GM19099 (cell line): Measurements from ENCODE around the gene TEX19.
A peak's percentile ranks its signal among the peaks of the same experiment; 100 is the strongest.

Source experiments
- POLR2A ChIP-seq: IDR thresholded peaks from 3 replicates; pipeline ENCODE4 v1.6.1; 2011; ENCODE audit warnings: low read depth; ENCODE audit not compliant: insufficient read length; ENCODE audit errors: extremely low read depth

The TEX19 gene, protein sequence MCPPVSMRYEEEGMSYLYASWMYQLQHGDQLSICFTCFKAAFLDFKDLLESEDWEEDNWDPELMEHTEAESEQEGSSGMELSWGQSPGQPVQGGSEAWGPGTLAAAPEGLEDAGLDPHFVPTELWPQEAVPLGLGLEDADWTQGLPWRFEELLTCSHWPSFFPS

DNA sequence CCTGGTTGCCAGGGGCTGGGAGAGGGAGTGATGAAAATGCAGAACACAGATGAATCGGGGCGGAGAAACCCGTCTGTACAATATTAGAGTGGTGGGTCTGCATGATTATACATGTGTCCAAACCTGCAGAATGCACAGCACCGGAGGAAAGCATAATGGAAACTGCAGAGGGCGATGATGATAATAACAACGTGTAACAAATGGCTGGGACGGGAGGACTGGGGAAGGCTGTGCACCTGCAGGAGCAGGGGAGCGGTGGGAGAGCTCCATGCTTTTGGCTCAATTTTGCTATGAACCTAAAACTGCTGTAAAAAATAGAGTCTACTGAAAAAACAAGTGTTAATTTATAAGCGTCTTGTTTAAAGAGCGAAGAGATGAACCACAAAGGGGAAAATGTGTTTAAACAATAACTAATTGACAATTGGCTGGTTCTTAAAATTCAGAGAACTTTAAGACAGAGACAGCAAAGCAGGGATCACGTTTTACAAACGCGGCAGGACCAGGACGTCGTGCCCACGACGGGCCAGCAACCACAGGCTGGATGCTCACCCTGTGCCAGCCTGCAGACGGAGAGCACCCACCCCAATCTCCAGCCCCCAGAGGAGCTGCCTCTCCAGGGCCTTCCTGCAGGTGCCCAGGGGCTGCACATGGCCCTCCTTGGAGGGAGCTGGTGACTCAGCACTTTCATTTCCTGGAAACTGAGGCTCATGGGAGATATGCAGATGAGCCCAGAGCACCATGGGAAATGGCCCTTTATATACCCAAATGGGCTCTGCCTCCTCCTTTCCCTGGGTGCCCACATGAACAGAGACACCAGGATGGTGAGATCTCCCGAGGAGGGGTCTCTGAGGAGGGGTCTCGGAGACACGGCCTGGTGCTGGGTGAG, at the start of gene TEX19:
Gene TEX19 (plus strand): TSS at position 783 of the 886 bp plus-strand sequence. CDS start 2,904 bp downstream, outside the sequence.
- TF ChIP-seq POLR2A, result peak; percentile 25

DNA sequence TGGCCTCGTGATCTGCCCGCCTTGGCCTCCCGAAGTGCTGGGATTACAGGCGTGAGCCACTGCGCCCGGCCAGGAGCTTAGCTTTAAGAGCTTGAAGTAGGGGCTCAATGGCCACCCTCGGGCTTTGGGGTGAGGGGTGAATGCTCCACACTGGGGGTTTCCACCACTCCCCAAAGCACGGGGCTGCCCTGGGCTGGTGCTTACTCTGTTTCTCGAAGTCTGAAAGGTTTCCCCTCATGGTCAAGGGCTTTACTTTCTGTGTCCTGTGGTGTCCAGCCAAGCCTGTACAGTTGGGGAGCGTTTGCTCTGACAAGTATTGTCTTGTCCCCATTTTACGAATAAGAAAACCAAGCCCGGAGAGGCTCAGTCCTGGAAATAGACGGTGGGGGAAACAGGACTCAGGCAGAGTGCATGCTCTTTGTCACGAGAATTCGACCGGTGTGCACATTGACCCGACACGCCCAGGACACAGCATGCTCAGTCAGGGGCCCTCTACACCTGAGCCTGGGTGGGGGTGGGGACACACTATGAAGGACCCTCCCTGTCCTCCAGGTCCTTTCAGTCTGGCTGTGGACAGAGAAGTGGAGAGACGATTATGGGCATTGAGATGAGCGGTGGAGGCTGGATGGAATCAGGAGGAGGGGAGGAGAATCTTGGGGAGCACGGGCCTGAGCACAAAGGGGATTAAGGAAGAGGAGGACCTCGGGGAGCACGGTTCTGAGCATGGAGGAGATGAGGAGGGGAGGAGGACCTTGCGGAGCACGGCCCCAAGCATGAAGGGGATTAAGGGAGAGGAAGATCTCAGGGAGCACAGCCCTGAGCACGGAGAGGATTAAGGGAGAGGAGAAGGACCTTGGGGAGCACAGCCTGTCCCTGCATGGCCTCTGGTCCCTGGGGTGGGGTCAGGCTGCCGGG, 49.1 kb upstream of the TEX19 start:
- TF ChIP-seq POLR2A, result no peak

DNA sequence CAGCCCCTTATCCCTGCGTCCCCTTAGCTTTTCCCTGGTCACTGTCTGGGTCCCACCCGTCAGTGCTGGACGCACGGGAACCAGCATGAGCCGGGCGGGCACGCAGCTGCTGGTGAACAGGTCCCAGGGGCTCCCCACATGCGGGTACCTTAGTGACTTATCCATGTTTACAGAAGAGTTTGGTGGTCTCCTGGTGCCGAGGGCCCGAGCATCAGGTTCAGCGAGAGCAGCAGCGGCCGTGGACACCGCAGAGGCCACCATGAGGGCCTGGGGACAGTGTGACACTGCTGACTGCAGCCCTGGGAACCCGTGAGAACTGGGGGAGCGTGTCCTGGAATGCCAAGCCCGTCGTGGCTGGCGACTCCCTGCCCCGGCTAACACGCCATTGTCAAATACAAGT, 48.2 kb upstream of the TEX19 start:
- no peak for TF ChIP-seq POLR2A

GRCh38 chr17:82311971-82312370, 47.1 kb upstream of the TEX19 start:
- no peak for TF ChIP-seq POLR2A

DNA sequence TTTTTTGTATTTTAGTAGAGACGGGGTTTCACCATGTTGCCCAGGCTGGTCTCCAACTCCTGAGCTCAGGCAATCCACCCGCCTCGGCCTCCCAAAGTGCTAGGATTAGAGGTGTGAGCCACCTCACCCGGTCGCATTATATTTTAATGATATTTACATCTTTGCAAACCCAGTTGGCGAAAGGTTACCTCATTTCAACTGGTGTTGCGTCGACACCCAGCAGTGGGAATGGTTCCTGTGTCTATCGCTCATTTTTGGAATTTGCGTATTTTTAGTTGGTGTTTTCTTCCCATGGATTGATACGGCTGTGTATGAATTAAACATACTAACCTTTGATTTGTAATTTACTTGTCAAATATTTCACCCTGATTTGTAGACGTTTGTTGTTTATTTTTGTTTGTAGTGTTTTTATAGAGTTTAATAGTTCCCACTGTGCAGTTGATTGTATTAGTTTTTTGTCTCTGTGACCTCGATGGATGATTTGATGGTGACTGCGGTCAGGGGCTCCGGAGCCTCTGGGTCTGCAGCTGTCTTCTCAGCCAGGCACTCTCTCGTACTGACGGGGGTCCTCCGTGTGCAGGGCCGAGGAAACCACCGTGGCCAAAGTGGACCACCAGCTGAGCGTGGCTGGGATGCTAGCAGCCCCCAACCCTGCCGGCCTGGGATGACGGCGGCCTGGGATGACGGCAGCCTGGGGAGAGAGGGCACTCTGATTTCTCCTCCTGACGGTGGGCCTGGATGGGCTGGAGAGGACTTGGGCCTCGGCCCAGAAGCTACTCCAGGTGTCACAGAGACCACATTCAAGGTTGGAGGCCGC, 45.6 kb upstream of the TEX19 start:
- TF ChIP-seq POLR2A, result no peak

DNA sequence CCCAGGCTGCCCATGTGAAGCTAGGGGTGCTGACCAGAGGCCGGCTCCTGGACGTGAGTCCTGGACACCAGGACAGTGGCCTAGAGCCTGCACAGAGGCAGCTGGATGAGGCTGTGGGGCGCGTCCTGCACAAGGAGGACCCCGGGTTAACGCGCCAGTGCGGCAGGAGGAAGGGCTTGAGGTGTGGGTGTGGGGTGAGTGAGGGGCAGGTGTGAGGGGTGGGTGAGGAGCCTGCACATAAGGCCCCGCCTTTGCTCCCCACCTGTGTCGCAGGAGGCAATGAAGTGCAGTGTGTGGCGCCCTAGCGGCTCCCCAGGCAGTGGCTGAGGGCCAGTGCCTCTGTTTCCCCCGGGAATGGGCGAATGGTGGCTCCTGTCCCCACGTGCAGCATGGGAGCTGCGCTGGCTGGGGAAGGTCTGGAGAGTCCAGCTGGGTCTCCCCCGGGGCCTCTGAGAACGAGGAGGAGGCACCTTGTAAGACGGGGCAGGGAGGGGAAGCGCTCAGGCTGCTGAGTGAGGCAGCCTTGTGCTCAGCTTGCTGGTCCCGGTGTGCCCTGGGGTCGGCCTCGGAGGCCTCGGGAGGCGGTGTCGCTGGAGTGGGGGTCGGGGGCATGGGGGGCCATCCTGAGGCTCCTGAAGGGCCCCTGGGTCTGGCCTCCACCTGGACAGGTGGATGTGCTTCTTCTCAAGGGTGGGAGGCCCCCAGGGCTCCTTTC, 44.9 kb upstream of the TEX19 start:
- no peak for TF ChIP-seq POLR2A

DNA sequence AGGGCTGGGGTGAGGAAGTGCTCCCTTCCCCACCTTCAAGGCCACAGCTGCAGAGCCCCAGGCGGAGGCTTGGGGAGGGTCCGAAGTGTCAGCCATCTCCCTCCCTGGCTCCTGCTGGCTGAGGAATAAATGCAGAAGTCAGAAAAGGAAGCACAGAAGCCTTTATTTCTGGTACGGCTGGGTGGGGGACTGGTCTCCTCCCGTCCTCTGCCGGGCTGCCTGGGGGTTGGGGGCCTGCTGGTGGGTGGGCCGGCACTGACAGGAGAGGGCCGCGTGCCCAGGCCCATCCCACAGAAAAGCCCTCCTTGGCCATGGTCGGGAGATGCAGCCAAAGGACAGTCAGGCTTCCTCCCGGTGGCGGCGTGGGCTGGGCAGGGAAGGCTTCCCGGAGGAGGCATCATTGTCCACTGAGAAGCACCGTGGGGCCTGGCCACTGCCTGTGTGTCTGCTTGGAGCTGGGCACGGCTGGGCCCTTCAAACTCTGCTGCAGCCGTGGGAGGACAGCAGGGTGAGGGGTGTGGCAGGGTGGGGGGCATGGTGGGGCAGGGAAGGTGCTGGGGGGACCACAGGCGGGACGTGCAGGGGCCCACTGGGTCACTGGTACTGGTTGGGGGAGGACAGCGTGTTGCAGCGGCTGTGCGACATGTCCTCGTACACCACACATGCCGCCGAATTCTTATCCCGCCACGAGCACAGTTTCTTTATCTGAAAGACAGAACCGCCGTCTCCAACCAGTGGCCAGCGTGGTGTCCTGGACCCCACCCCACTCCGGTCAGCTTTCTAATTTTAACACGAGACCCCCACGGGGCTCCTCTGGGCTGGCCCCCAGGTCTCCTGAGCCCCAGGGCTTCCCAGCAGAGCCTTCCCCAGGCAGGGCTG, 44.1 kb upstream of the TEX19 start:
- no peak for TF ChIP-seq POLR2A

DNA sequence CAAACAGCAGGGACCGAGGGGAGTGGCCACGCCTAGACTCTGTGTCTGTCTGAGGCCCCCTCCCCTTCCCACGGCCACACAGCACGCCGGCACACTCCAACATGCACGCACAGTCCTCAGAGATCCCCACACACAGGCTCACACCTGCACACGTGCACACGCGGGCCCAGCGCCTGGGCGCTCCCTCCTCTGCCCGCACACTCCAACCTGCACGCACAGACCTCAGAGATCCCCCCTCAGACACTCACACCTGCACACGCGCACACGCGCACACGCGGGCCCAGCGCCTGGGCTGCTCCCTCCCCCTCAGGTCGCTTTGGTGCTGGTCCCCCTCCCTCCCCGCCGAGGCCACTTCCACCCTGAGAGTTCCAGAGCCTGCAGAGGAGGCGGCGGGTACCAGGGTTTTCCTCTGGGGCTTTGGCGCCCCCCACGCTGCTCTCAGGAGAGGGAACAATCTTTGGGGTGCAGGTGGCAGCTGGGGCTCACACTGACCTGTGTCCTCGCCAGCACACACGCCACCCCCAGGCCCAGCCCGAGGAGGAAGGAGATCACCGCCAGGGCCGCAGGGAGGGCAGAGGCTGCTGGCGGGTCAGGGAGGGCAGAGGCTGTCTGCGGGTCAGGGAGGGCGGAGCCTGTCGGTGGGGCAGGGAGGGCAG, 43.2 kb upstream of the TEX19 start:
- TF ChIP-seq POLR2A, result no peak

GRCh38 chr17:82316651-82317393, 42.2 kb upstream of the TEX19 start:
- no peak for TF ChIP-seq POLR2A

DNA sequence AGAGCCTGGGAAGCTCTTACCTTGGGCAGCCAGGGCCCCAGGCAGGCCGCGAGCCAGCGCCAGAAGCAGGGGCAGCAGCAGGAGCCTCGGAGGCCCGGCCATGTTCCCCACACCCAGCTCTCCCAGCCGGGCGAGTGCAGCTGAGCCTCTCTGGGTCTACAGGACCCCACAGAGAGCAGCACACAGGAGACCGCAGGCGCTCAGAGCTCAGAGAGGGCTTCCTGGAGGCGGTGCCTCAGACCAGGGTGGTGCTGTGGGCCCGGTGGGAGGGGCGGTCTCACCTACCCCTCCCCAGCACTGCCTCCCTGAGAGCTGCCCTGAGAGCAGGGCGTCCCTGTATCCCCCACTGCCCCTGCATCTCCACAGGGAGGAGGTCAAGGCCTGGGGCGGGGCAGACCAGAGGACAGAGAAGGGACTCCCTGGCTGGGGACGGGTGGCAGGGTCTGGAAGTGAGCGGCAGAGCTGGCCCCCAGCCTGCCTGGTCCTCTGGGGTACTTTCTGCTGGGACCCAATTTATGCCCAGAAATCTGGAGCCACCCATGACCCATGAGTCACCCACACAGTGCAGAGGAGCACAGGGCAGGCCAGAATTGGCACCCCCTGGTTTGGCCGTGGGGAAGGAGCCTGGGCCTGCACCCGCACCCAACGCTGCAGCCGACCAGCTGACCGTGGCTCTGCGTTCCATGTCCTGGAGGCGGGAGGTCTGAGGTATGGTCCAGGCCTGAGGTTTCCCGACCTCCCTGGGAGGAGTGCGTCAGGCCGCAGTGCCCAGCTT, 41.5 kb upstream of the TEX19 start, which contains the start of gene CD7:
Gene CD7 (minus strand): TSS at position 215 of the 775 bp plus-strand sequence. CDS start 113 bp downstream, at position 102.
- TF ChIP-seq POLR2A, result no peak

- TF ChIP-seq POLR2A, result no peak
These were observed 40.9 kb upstream of the TEX19 start for GRCh38 chr17:82318169-82318498.
